Gastroesophageal sphincter (tissue), 4 donors: ENCODE data around the gene DES. TPM values are rescaled to one million over a fixed set of nuclear protein-coding genes. Genes with fewer than 3 reads are reported as not detected.
A peak's percentile ranks its signal among the peaks of the same experiment; 100 is the strongest.

ENCODE experiments used
- ATAC-seq: fragments of 150-250 bp; one replicate; pipeline ENCODE4 v1.9.1; 2016; ENCODE audit warnings: mild to moderate bottlenecking, moderate library complexity
- H3K27ac ChIP-seq, 4 donors: fragments of 200-600 bp; sonication (generic) in 3 of 4; 1 replicate in 3 of 4; 2 replicates in 1 of 4; pipeline ENCODE4 v1.5.1; 2016 to 2019
- H3K27me3 ChIP-seq: fragments of 200-600 bp; sonication (generic); one replicate; pipeline ENCODE4 v1.5.1; 2019
- H3K36me3 ChIP-seq, 2 donors: fragments of 200-600 bp; sonication (generic); one replicate each; pipeline ENCODE4 v1.5.1; 2019; ENCODE audit warnings: control low read depth in 1 of 2
- H3K4me1 ChIP-seq, 3 donors: fragments of 200-600 bp; sonication (generic); 1 replicate in 2 of 3; 2 replicates in 1 of 3; pipeline ENCODE4 v1.5.1; 2016 to 2019; ENCODE audit warnings: control low read depth in 2 of 3
- H3K4me3 ChIP-seq, 2 donors: fragments of 200-600 bp; sonication (generic); one replicate each; pipeline ENCODE4 v1.5.1; 2019; ENCODE audit warnings: mild to moderate bottlenecking in 1 of 2, moderate library complexity in 1 of 2
- H3K9me3 ChIP-seq, 3 donors: fragments of 200-600 bp; sonication (generic); one replicate each; pipeline ENCODE4 v1.5.1; 2017 to 2019; ENCODE audit warnings: control low read depth in 2 of 3
- EP300 ChIP-seq: sonication (generic); formaldehyde crosslinking; IDR thresholded peaks from one replicate; pipeline ENCODE4 v1.6.1; 2017; ENCODE audit warnings: antibody characterized with exemption, mild to moderate bottlenecking
- POLR2A ChIP-seq, 2 donors: fragments of 450-650 bp; IDR thresholded peaks; one replicate each; pipeline ENCODE4 v1.6.1; 2017; ENCODE audit warnings: antibody characterized with exemption in 2 of 2, mild to moderate bottlenecking in 2 of 2, moderate library complexity in 1 of 2
- POLR2AphosphoS5 ChIP-seq: sonication (generic); formaldehyde crosslinking; IDR thresholded peaks from one replicate; pipeline ENCODE4 v1.6.1; 2017; ENCODE audit warnings: antibody characterized with exemption
- WGBS, 2 donors: methylation state at CpG; one replicate each; pipeline ENCODE4 v1.1.5; 2018; ENCODE audit warnings: low coverage in 1 of 2; 5-methylcytosine and 5-hydroxymethylcytosine counted together
- total RNA-seq, 4 donors: library from RNA; depleted of rRNA; stranded (reverse); fragments of >200 nt; gene quantifications; one replicate each; pipeline ENCODE4 v1.1.0, GENCODE V29; 2016
- TF ChIP-seq, protein P1 (sequence below), 4 experiments: fragments of 200-600 bp in 2 of 4; fragments of 450-650 bp in 2 of 4; sonication (generic) in 1 of 4; IDR thresholded peaks; one replicate each; pipeline ENCODE4 v1.5.1; 2017 to 2019; ENCODE audit warnings: antibody characterized with exemption in 4 of 4, mild to moderate bottlenecking in 2 of 4, moderate library complexity in 2 of 4

The DES gene
- total RNA-seq, 4 donors from 2014 or later = 10,852 to 31,720 (median 15,007) TPM

DNA sequence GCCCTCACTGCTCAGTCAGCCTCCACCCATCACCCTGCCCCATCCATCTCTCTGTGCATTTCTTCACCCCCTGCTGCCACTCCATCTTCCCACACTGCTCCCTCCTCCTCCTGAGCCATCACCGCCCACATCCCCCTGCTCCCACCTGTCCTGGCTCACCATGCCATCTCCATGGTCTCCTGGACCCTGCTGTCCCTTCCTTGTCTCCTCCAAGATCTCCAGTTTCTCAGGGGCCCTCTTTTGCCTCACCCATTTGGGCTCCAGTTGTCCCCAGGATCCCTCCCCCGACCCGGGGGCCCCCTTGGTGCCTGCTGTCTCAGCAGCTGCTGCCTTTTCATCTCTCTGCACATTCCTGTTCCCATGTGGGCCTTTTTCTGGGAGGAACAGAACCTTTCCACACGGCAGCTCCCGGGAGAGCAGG is 27.1 kb downstream of the DES start:
- peak overlapping the region; percentile 93 to 99 (median 98) for H3K27ac ChIP-seq
- WGBS, 2 donors = 32 to 56% methylated on average over 1 to 3 of the region's 5 CpGs
- H3K36me3 ChIP-seq = peaks cover 0 to 5% of the 10 kb centered on the region in 2 donors
- ATAC-seq = no peak
- H3K27me3 ChIP-seq = peaks cover 36% of the 10 kb centered on the region
- H3K4me3 ChIP-seq = peak overlapping the region; percentile 13 to 84
- peaks cover 0 to 97% (median 13%) of the 10 kb centered on the region in 3 donors for H3K4me1 ChIP-seq
- TF ChIP-seq POLR2AphosphoS5 = no peak
- TF ChIP-seq, protein P1, sequence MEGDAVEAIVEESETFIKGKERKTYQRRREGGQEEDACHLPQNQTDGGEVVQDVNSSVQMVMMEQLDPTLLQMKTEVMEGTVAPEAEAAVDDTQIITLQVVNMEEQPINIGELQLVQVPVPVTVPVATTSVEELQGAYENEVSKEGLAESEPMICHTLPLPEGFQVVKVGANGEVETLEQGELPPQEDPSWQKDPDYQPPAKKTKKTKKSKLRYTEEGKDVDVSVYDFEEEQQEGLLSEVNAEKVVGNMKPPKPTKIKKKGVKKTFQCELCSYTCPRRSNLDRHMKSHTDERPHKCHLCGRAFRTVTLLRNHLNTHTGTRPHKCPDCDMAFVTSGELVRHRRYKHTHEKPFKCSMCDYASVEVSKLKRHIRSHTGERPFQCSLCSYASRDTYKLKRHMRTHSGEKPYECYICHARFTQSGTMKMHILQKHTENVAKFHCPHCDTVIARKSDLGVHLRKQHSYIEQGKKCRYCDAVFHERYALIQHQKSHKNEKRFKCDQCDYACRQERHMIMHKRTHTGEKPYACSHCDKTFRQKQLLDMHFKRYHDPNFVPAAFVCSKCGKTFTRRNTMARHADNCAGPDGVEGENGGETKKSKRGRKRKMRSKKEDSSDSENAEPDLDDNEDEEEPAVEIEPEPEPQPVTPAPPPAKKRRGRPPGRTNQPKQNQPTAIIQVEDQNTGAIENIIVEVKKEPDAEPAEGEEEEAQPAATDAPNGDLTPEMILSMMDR (IDR thresholded peaks at IDR 0.05) = no peak
- TF ChIP-seq EP300 = no peak
- TF ChIP-seq POLR2A (IDR thresholded peaks at IDR 0.05) = no peak
- no peaks in the 10 kb centered on the region for H3K9me3 ChIP-seq

GRCh38 chr2:219446101-219446504 is 27.9 kb downstream of the DES start:
- no peak for TF ChIP-seq EP300
- peak in 1 of 2 donors; percentile 26 for TF ChIP-seq POLR2A (IDR thresholded peaks at IDR 0.05)
- TF ChIP-seq POLR2AphosphoS5 = peak; percentile 48
- WGBS, 2 donors = 26 to 41% methylated on average over 2 to 6 of the region's 6 CpGs
- no peaks in the 10 kb centered on the region for H3K9me3 ChIP-seq
- H3K27ac ChIP-seq = peak overlapping the region; percentile 93 to 99 (median 98)
- peaks cover 0 to 5% of the 10 kb centered on the region in 2 donors for H3K36me3 ChIP-seq
- H3K4me3 ChIP-seq = peak overlapping the region; percentile 13 to 84
- H3K27me3 ChIP-seq = peaks cover 35% of the 10 kb centered on the region
- peak; percentile 12 for ATAC-seq
- peaks cover 0 to 97% (median 14%) of the 10 kb centered on the region in 3 donors for H3K4me1 ChIP-seq

DNA sequence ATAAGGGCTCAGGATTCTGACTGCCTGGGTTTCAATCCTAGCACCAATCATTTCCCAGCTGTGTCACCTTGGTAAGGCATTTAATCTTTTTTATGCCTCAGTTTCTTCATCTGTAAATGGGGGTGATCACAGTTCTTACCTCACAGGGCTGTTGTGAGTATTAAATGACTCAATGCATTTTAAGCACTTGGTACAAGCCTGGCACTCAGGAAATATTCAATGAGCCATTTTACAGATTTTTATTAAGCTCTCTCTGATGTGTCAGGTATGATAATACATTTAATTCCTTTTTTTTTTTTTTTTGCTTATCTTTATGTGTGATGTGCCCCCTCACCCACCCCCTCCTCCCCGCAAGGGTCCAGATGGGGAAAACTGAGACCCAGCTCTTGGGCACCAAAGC is 28.5 kb downstream of the DES start:
- Histone ChIP-seq H3K9me3 (no peaks in the 10 kb centered on the region), H3K4me3 (peak overlapping the region in 1 of 2 donors; percentile 8), H3K27ac (peak overlapping the region; percentile 93 to 99 (median 98)), H3K4me1 (peaks cover 0 to 97% (median 17%) of the 10 kb centered on the region in 3 donors), H3K27me3 (peaks cover 30% of the 10 kb centered on the region), H3K36me3 (peaks cover 0 to 5% of the 10 kb centered on the region in 2 donors)
- no CpG with 5 or more reads among the region's 1 CpG for WGBS, 2 donors
- no peak for ATAC-seq
- TF ChIP-seq POLR2AphosphoS5 (no peak), POLR2A (IDR thresholded peaks at IDR 0.05) (no peak), EP300 (no peak)
- TF ChIP-seq, protein P1 (IDR thresholded peaks at IDR 0.05) = no peak

GRCh38 chr2:219447242-219448098 is 29.3 kb downstream of the DES start:
- Histone ChIP-seq H3K27me3 (peaks cover 23% of the 10 kb centered on the region), H3K9me3 (no peaks in the 10 kb centered on the region), H3K36me3 (peaks cover 0 to 5% of the 10 kb centered on the region in 2 donors), H3K4me1 (peaks cover 0 to 100% (median 17%) of the 10 kb centered on the region in 3 donors), H3K27ac (peak overlapping the region; percentile 93 to 99 (median 98)), H3K4me3 (peak overlapping the region; percentile 24 to 48)
- TF ChIP-seq EP300 (no peak), POLR2AphosphoS5 (peak; percentile 72)
- TF ChIP-seq, protein P1 (IDR thresholded peaks at IDR 0.05) = no peak
- 23 to 36% methylated on average over 6 to 8 of the region's 23 CpGs for WGBS, 2 donors
- ATAC-seq = peak; percentile 8

GRCh38 chr2:219448099-219448775 is 30.1 kb downstream of the DES start:
- Histone ChIP-seq H3K27me3 (peaks cover 23% of the 10 kb centered on the region), H3K9me3 (no peaks in the 10 kb centered on the region), H3K4me1 (peaks cover 0 to 100% (median 17%) of the 10 kb centered on the region in 3 donors), H3K36me3 (peaks cover 0 to 5% of the 10 kb centered on the region in 2 donors), H3K4me3 (peak overlapping the region; percentile 24 to 48), H3K27ac (peak overlapping the region; percentile 93 to 99 (median 98))
- TF ChIP-seq POLR2AphosphoS5 = no peak
- TF ChIP-seq POLR2A (IDR thresholded peaks at IDR 0.05) = peak in 1 of 2 donors; percentile 20
- TF ChIP-seq EP300 = no peak
- TF ChIP-seq, protein P1 (IDR thresholded peaks at IDR 0.05) = peak in 1 of 4 experiments; percentile 3
- WGBS, 2 donors = no CpG with 5 or more reads among the region's 88 CpGs
- no peak for ATAC-seq
